ENCODE results near the gene DNHD1.

GRCh38 chr11:6578134-6578533 is 81.1 kb downstream of the DNHD1 start:
- TF ChIP-seq, protein P1, sequence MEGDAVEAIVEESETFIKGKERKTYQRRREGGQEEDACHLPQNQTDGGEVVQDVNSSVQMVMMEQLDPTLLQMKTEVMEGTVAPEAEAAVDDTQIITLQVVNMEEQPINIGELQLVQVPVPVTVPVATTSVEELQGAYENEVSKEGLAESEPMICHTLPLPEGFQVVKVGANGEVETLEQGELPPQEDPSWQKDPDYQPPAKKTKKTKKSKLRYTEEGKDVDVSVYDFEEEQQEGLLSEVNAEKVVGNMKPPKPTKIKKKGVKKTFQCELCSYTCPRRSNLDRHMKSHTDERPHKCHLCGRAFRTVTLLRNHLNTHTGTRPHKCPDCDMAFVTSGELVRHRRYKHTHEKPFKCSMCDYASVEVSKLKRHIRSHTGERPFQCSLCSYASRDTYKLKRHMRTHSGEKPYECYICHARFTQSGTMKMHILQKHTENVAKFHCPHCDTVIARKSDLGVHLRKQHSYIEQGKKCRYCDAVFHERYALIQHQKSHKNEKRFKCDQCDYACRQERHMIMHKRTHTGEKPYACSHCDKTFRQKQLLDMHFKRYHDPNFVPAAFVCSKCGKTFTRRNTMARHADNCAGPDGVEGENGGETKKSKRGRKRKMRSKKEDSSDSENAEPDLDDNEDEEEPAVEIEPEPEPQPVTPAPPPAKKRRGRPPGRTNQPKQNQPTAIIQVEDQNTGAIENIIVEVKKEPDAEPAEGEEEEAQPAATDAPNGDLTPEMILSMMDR (IDR thresholded peaks at IDR 0.05; ENCODE audit: insufficient read depth, low read length, poor library complexity, severe bottlenecking), result no peak
- no peak for TF ChIP-seq EZH2phosphoT487 (conservative IDR thresholded peaks at IDR 0.05; ENCODE audit: low read length)

Data from SU-DHL-6 (cell line).